Heart right ventricle (tissue), 16 donors: ENCODE measurements around the gene CFAP61. TPM values are rescaled to one million over a fixed set of nuclear protein-coding genes. Genes with fewer than 3 reads are reported as not detected.
A peak's percentile ranks its signal among the peaks of the same experiment; 100 is the strongest.

Experiments
- ATAC-seq, 8 donors: fragments of 200-7000 bp; cut with Tn5 transposase; one replicate each; pipeline ENCODE4 v1.9.1; 2020; ENCODE audit warnings: mild to moderate bottlenecking in 8 of 8, moderate library complexity in 8 of 8, moderate number of reproducible peaks in 1 of 8
- DNase-seq, 2 donors: peaks; one replicate each; pipeline ENCODE4 v3.0.0-alpha.2; 2020
- H3K27ac ChIP-seq, 10 donors: fragments of 200-600 bp; sonication (generic) in 2 of 10; one replicate each; pipeline versions ENCODE4 v1.5.0 to v1.8.0; 2020 to 2022; ENCODE audit warnings: mild to moderate bottlenecking in 3 of 10
- H3K27me3 ChIP-seq, 7 donors: fragments of 200-600 bp; one replicate each; pipeline ENCODE4 v1.8.0; 2021 to 2022; ENCODE audit warnings: mild to moderate bottlenecking in 2 of 7
- H3K36me3 ChIP-seq, 9 donors: fragments of 200-600 bp; sonication (generic) in 1 of 9; one replicate each; pipeline versions ENCODE4 v1.5.0 to v1.8.0; 2020 to 2022; ENCODE audit warnings: mild to moderate bottlenecking in 2 of 9
- H3K4me1 ChIP-seq, 9 donors: fragments of 200-600 bp; sonication (generic) in 1 of 9; one replicate each; pipeline versions ENCODE4 v1.5.0 to v1.8.0; 2020 to 2022; ENCODE audit warnings: mild to moderate bottlenecking in 4 of 9
- H3K4me3 ChIP-seq, 10 donors: fragments of 200-600 bp; sonication (generic) in 2 of 10; one replicate each; pipeline versions ENCODE4 v1.5.0 to v1.8.0; 2020 to 2022; ENCODE audit warnings: mild to moderate bottlenecking in 7 of 10, moderate library complexity in 2 of 10
- H3K9me3 ChIP-seq, 11 donors: fragments of 200-600 bp in 10 of 11; sonication (generic) in 2 of 11; one replicate each; pipeline versions ENCODE4 v1.5.0 to v1.8.0; 2013 to 2022; ENCODE audit warnings: mild to moderate bottlenecking in 2 of 11, control low read depth in 1 of 11, moderate library complexity in 1 of 11
- WGBS, 2 donors: extraction: QIAGEN DNeasy Blood & Tissue Kit; methylation state at CpG; one replicate each; pipeline ENCODE4 v1.1.7; 2013; ENCODE audit warnings: inconsistent platforms in 1 of 2; 5-methylcytosine and 5-hydroxymethylcytosine counted together
- intact Hi-C, 10 donors: fragments of 100-400 bp; cut with DNase I; formaldehyde crosslinking; loops; one replicate each; pipeline versions ENCODE4 v1.11.1 to v1.14.2; 2022
- polyA plus RNA-seq, 2 donors: library from polyadenylated mRNA; stranded (reverse); fragments of 200-250 nt; gene quantifications; one replicate each; pipeline ENCODE4 v1.2.3, GENCODE V29; 2013
- total RNA-seq, 10 donors: library from RNA; stranded (reverse); fragmentation: NEBNext Ultra II Directional in 3 of 10; extraction: Animal tissue kit (Norgen Biotek cat#: 25700) in 3 of 10; gene quantifications; one replicate each; pipeline versions ENCODE4 v1.2.1 to v1.2.4, GENCODE V29; 2021 to 2023
- TF ChIP-seq, protein P1 (sequence below), 9 donors: fragments of 200-600 bp; sonication (generic) in 2 of 9; IDR thresholded peaks; one replicate each; pipeline versions ENCODE4 v1.5.0 to v1.8.0; 2021 to 2022; ENCODE audit warnings: antibody characterized with exemption in 9 of 9, mild to moderate bottlenecking in 5 of 9, moderate library complexity in 1 of 9
- donor health status: Arrhythmogenic right ventricular cardiomyopathy.
- donor health status: ischemic (EF 13 %, LVEDD 7.1; RV severe dilation, severe dysfunction).
- donor health status: healthy with polysubstance abuse.
- donor health status: DM: no; HTN: yes; CAD: no.
- donor health status: DM: no; HTN: no; CAD: no.
- donor health status: ischemic (EF 25% LVEDD 6.9; RV normal size, moderate dysfunction).
- donor health status: ischemic (EF 25% LVEDD 5.7; RV mildly dilated, moderate dysfunction).
- donor health status: healthy.
- donor health status: DM: yes; HTN: yes; CAD: no.
- donor health status: Ischemic cardiomyopathy.
- donor health status: ischemic (EF 35%, LVEDD 5.7; RV mildly dilated, moderate dysfunction).
- donor health status: nonischemic (EF 11% LVEDD 7.7; RV severe dilation, severe dysfunction).
- donor health status: DM: yes; HTN: yes; CAD: no.
- donor health status: PGD.
- donor health status: ischemic (EF 29% LVEDD 5.4; RV normal size, mild dysfunction).
- donor health status: nonischemic (EF 23%, LVEDD 6.1; RV moderate dilation, normal function).

The CFAP61 gene
- total and polyA plus RNA-seq, 12 donors = 8.2 to 140 (median 60.6) TPM

GRCh38 chr20:20274821-20275220 lies 222.5 kb downstream of the CFAP61 start:
- peaks cover 0 to 7% (median 0%) of the 10 kb centered on the region in 7 donors for H3K27me3 ChIP-seq
- intact Hi-C loops = no loop called here
- H3K9me3 ChIP-seq = no peaks in the 10 kb centered on the region
- TF ChIP-seq, protein P1, sequence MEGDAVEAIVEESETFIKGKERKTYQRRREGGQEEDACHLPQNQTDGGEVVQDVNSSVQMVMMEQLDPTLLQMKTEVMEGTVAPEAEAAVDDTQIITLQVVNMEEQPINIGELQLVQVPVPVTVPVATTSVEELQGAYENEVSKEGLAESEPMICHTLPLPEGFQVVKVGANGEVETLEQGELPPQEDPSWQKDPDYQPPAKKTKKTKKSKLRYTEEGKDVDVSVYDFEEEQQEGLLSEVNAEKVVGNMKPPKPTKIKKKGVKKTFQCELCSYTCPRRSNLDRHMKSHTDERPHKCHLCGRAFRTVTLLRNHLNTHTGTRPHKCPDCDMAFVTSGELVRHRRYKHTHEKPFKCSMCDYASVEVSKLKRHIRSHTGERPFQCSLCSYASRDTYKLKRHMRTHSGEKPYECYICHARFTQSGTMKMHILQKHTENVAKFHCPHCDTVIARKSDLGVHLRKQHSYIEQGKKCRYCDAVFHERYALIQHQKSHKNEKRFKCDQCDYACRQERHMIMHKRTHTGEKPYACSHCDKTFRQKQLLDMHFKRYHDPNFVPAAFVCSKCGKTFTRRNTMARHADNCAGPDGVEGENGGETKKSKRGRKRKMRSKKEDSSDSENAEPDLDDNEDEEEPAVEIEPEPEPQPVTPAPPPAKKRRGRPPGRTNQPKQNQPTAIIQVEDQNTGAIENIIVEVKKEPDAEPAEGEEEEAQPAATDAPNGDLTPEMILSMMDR (IDR thresholded peaks at IDR 0.05) = no peak
- peaks cover 0 to 19% (median 5%) of the 10 kb centered on the region in 9 donors for H3K4me1 ChIP-seq
- ATAC-seq = no peak
- H3K27ac ChIP-seq = no peak overlapping the region
- WGBS, 2 donors = 90 to 93% methylated on average over 3 of the region's 3 CpGs
- no peak overlapping the region for H3K4me3 ChIP-seq
- H3K36me3 ChIP-seq = no peaks in the 10 kb centered on the region
- no peak for DNase-seq

GRCh38 chr20:20275636-20276035 lies 223.3 kb downstream of the CFAP61 start:
- ATAC-seq (no peak), DNase-seq (no peak)
- 71 to 73% methylated on average over 5 of the region's 5 CpGs for WGBS, 2 donors
- no peaks in the 10 kb centered on the region for H3K36me3 ChIP-seq
- intact Hi-C loops = no loop called here
- H3K4me3 ChIP-seq = no peak overlapping the region
- TF ChIP-seq, protein P1 (IDR thresholded peaks at IDR 0.05) = no peak
- peaks cover 0 to 8% (median 0%) of the 10 kb centered on the region in 11 donors for H3K9me3 ChIP-seq
- peaks cover 0 to 19% (median 5%) of the 10 kb centered on the region in 9 donors for H3K4me1 ChIP-seq
- no peak overlapping the region for H3K27ac ChIP-seq
- H3K27me3 ChIP-seq = peaks cover 0 to 7% (median 0%) of the 10 kb centered on the region in 7 donors

- peaks cover 0 to 7% (median 0%) of the 10 kb centered on the region in 7 donors for H3K27me3 ChIP-seq
- WGBS, 2 donors = 43 to 54% methylated on average over 26 of the region's 26 CpGs
- H3K9me3 ChIP-seq = peaks cover 0 to 9% (median 0%) of the 10 kb centered on the region in 11 donors
- H3K36me3 ChIP-seq = no peaks in the 10 kb centered on the region
- H3K4me3 ChIP-seq = no peak overlapping the region
- intact Hi-C loops = no loop called here
- H3K27ac ChIP-seq = peak overlapping the region in 7 of 10 donors; percentile 56 to 75 (median 67)
- TF ChIP-seq, protein P1 (IDR thresholded peaks at IDR 0.05) = no peak
- DNase-seq (no peak), ATAC-seq (peak in 3 of 8 donors; percentile 21 to 61 (median 35))
- H3K4me1 ChIP-seq = peaks cover 0 to 19% (median 5%) of the 10 kb centered on the region in 9 donors
Observed at GRCh38 chr20:20276811-20277530, 224.6 kb downstream of the CFAP61 start.

- ATAC-seq (peak; percentile 73 to 96 (median 90)), DNase-seq (peak; percentile 29 to 45)
- H3K27me3 ChIP-seq = peaks cover 0 to 7% (median 0%) of the 10 kb centered on the region in 7 donors
- WGBS, 2 donors = 51 to 72% methylated on average over 3 of the region's 3 CpGs
- no peak overlapping the region for H3K4me3 ChIP-seq
- intact Hi-C loops = no loop called here
- TF ChIP-seq, protein P1 (IDR thresholded peaks at IDR 0.05) = no peak
- H3K4me1 ChIP-seq = peaks cover 0 to 18% (median 5%) of the 10 kb centered on the region in 9 donors
- peaks cover 0 to 9% (median 0%) of the 10 kb centered on the region in 11 donors for H3K9me3 ChIP-seq
- H3K27ac ChIP-seq = peak overlapping the region in 9 of 10 donors; percentile 3 to 75 (median 67)
- H3K36me3 ChIP-seq = no peaks in the 10 kb centered on the region
Observed at GRCh38 chr20:20277894-20278335, 225.6 kb downstream of the CFAP61 start.
